GM18907 (cell line): ENCODE results near the gene LHX8.
"Not testable (repeated sequence)": the region's sequence is repeated elsewhere in the genome, so short reads cannot be mapped to it uniquely, and the experiment has no call there.

Source experiments
- ATAC-seq: cut with Tn5 transposase; IDR thresholded peaks from one replicate; pipeline ENCODE4 v1.9.1; 2021; ENCODE audit warnings: mild to moderate bottlenecking, moderate library complexity; ENCODE audit not compliant: unreplicated experiment

Gene LHX8

GRCh38 chr1:75133750-75134646 lies at the start of gene LHX8:
Gene LHX8 (plus strand): TSS chr1:75134388. CDS start chr1:75136615, 2,227 bp downstream.
- no peak for ATAC-seq

GRCh38 chr1:75085931-75086330 lies 48.3 kb upstream of the LHX8 start:
- no peak for ATAC-seq

GRCh38 chr1:75087278-75087677 lies 46.9 kb upstream of the LHX8 start:
- ATAC-seq, result no peak

GRCh38 chr1:75092141-75092540 lies 42.0 kb upstream of the LHX8 start:
- no peak for ATAC-seq

- no peak for ATAC-seq
Measured at GRCh38 chr1:75097654-75098053, 36.5 kb upstream of the LHX8 start.

- no peak for ATAC-seq
Measured at GRCh38 chr1:75099581-75099980, 34.6 kb upstream of the LHX8 start.

GRCh38 chr1:75100481-75101092 lies 33.6 kb upstream of the LHX8 start:
- ATAC-seq, result no peak

GRCh38 chr1:75112362-75112951 lies 21.7 kb upstream of the LHX8 start:
- not testable (repeated sequence) for ATAC-seq

GRCh38 chr1:75115654-75116053 lies 18.5 kb upstream of the LHX8 start:
- peak; percentile 76 for ATAC-seq

- no peak for ATAC-seq
Measured at GRCh38 chr1:75123756-75124155, 10.4 kb upstream of the LHX8 start.

- ATAC-seq, result no peak
Measured at GRCh38 chr1:75124510-75124909, 9.7 kb upstream of the LHX8 start.

- ATAC-seq, result no peak
Measured at GRCh38 chr1:75125161-75125726, 8.9 kb upstream of the LHX8 start.

GRCh38 chr1:75126611-75127101 lies 7.5 kb upstream of the LHX8 start:
- ATAC-seq, result no peak

GRCh38 chr1:75127916-75128717 lies 6.1 kb upstream of the LHX8 start:
- no peak for ATAC-seq

- no peak for ATAC-seq
Measured at GRCh38 chr1:75129660-75129982, 4.6 kb upstream of the LHX8 start.

- ATAC-seq, result no peak
Measured at GRCh38 chr1:75129983-75130789, 4.0 kb upstream of the LHX8 start.

GRCh38 chr1:75130865-75131564 lies 3.2 kb upstream of the LHX8 start:
- ATAC-seq, result no peak

- ATAC-seq, result no peak
Measured at GRCh38 chr1:75131565-75132241, 2.5 kb upstream of the LHX8 start.
